ENCODE data around the gene PRDM12.

Gene PRDM12

GRCh38 chr9:130667120-130667435, 2.7 kb downstream of the PRDM12 start:
- H3F3A ChIP-seq (ENCODE audit: insufficient read depth, low read length) = no peaks in the 10 kb centered on the region
- H3K27me3 ChIP-seq (ENCODE audit: insufficient read depth, low read length) = 0 out of 2 replicates have a peak, but pooled peaks cover 3% of the 10 kb centered on the region
- TF ChIP-seq EZH2 (IDR thresholded peaks at IDR 0.05; ENCODE audit: borderline replicate concordance, low read length) (no peak), CTCF (IDR thresholded peaks at IDR 0.05; ENCODE audit: low read length) (no peak)
- no peaks in the 10 kb centered on the region for H3K9me3 ChIP-seq (ENCODE audit: low read length)
- H3K9me2 ChIP-seq (ENCODE audit: low read depth, low read length) = no peaks in the 10 kb centered on the region
- no peaks in the 10 kb centered on the region for H3K36me3 ChIP-seq (ENCODE audit: insufficient read depth, low read length)
- no peak overlapping the region for H3K4me2 ChIP-seq (ENCODE audit: low read length)
- H3K79me2 ChIP-seq (ENCODE audit: insufficient read depth, low read length) = no peaks in the 10 kb centered on the region
- H3K9ac ChIP-seq (ENCODE audit: low read length) = no peak overlapping the region
- H3K27ac ChIP-seq (ENCODE audit: low read depth, low read length, poor library complexity, severe bottlenecking) = no peak overlapping the region
- no peak overlapping the region for H2AFZ ChIP-seq (ENCODE audit: low read length)
- H3K4me1 ChIP-seq (ENCODE audit: insufficient read depth, low read length, severe bottlenecking) = no peaks in the 10 kb centered on the region
- H3K4me3 ChIP-seq (ENCODE audit: low read depth, low read length, poor library complexity, severe bottlenecking) = no peak overlapping the region
- no peaks in the 10 kb centered on the region for H4K20me1 ChIP-seq (ENCODE audit: insufficient read depth, low read length)

DNA sequence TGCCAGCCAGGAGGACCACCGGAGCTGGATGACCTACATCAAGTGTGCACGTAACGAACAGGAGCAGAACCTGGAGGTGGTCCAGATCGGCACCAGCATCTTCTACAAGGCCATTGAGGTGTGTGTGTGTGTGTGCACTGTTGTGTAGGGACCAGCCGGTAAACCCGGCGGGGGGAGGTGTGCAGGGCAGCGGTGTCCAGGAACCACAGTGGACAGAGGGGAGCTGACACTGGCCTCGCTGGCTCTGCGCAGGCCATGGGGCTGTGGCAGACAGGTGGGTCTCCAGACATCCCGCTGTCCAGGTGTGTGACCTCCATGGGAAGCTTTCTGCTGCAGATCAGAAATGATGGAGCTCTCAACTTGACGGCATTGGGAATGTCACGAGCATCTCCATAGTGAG, 3.8 kb downstream of the PRDM12 start:
- Histone ChIP-seq H4K20me1 (ENCODE audit: insufficient read depth, low read length) (no peaks in the 10 kb centered on the region), H3K4me3 (ENCODE audit: low read depth, low read length, poor library complexity, severe bottlenecking) (no peak overlapping the region), H3K27me3 (ENCODE audit: insufficient read depth, low read length) (0 out of 2 replicates have a peak, but pooled peaks cover 3% of the 10 kb centered on the region), H3F3A (ENCODE audit: insufficient read depth, low read length) (no peaks in the 10 kb centered on the region), H3K9ac (ENCODE audit: low read length) (no peak overlapping the region), H3K9me3 (ENCODE audit: low read length) (no peaks in the 10 kb centered on the region), H2AFZ (ENCODE audit: low read length) (no peak overlapping the region), H3K36me3 (ENCODE audit: insufficient read depth, low read length) (no peaks in the 10 kb centered on the region), H3K9me2 (ENCODE audit: low read depth, low read length) (no peaks in the 10 kb centered on the region), H3K27ac (ENCODE audit: low read depth, low read length, poor library complexity, severe bottlenecking) (no peak overlapping the region), H3K79me2 (ENCODE audit: insufficient read depth, low read length) (no peaks in the 10 kb centered on the region), H3K4me2 (ENCODE audit: low read length) (no peak overlapping the region), H3K4me1 (ENCODE audit: insufficient read depth, low read length, severe bottlenecking) (no peaks in the 10 kb centered on the region)
- no peak for TF ChIP-seq EZH2 (IDR thresholded peaks at IDR 0.05; ENCODE audit: borderline replicate concordance, low read length)
- no peak for TF ChIP-seq CTCF (IDR thresholded peaks at IDR 0.05; ENCODE audit: low read length)

DNA sequence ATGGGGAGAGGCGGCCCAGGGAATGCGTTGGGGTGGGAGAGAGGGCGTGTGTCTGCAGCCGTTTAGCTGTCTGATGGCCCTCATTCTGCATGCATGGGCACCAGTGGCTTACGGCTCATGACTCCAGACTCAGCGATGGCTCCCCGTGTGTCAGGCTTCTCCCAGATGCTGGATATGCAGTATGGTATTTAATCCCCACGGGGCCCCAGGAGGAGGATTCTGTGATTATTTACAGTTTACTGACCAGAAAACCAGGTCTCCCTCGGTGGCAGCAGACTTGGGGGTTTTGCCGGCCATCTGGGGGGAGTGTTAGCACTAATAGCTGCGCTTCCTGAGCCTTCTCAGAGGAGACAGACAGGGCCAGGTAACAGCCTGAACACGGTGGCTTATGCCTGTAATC, 4.3 kb downstream of the PRDM12 start:
- Histone ChIP-seq H2AFZ (ENCODE audit: low read length) (no peak overlapping the region), H4K20me1 (ENCODE audit: insufficient read depth, low read length) (no peaks in the 10 kb centered on the region), H3K9me3 (ENCODE audit: low read length) (no peaks in the 10 kb centered on the region), H3K4me1 (ENCODE audit: insufficient read depth, low read length, severe bottlenecking) (no peaks in the 10 kb centered on the region), H3K27ac (ENCODE audit: low read depth, low read length, poor library complexity, severe bottlenecking) (no peak overlapping the region), H3F3A (ENCODE audit: insufficient read depth, low read length) (no peaks in the 10 kb centered on the region), H3K9ac (ENCODE audit: low read length) (no peak overlapping the region), H3K27me3 (ENCODE audit: insufficient read depth, low read length) (0 out of 2 replicates have a peak, but pooled peaks cover 3% of the 10 kb centered on the region), H3K4me3 (ENCODE audit: low read depth, low read length, poor library complexity, severe bottlenecking) (no peak overlapping the region), H3K79me2 (ENCODE audit: insufficient read depth, low read length) (no peaks in the 10 kb centered on the region), H3K9me2 (ENCODE audit: low read depth, low read length) (no peaks in the 10 kb centered on the region), H3K36me3 (ENCODE audit: insufficient read depth, low read length) (no peaks in the 10 kb centered on the region), H3K4me2 (ENCODE audit: low read length) (no peak overlapping the region)
- TF ChIP-seq CTCF (IDR thresholded peaks at IDR 0.05; ENCODE audit: low read length) (no peak), EZH2 (IDR thresholded peaks at IDR 0.05; ENCODE audit: borderline replicate concordance, low read length) (no peak)

Measured in OCI-LY1 (cell line).